ENCODE measurements around the gene RBCK1. TPM values are rescaled to one million over a fixed set of nuclear protein-coding genes. Genes with fewer than 3 reads are reported as not detected.

The RBCK1 gene
- total RNA-seq, 4 donors from 2014 or later, result 50.9 to 111 (median 82.1) TPM

DNA sequence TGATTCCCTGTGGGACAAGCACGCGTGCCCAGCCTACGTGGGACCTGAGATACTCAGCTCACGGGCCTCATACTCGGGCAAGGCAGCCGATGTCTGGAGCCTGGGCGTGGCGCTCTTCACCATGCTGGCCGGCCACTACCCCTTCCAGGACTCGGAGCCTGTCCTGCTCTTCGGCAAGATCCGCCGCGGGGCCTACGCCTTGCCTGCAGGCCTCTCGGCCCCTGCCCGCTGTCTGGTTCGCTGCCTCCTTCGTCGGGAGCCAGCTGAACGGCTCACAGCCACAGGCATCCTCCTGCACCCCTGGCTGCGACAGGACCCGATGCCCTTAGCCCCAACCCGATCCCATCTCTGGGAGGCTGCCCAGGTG, 11.9 kb upstream of the RBCK1 start:
- peaks cover 0 to 55% of the 10 kb centered on the region in 2 donors for H3K36me3 ChIP-seq
- no peak overlapping the region for H3K4me3 ChIP-seq
- ATAC-seq, result no peak
- 80 to 94% methylated on average over 1 to 6 of the region's 24 CpGs for WGBS, 2 donors (ENCODE audit: low coverage in 1 of 2)
- TF ChIP-seq POLR2A (IDR thresholded peaks at IDR 0.05) (no peak), EP300 (IDR thresholded peaks at IDR 0.05) (no peak), POLR2AphosphoS5 (IDR thresholded peaks at IDR 0.05) (no peak)
- TF ChIP-seq, protein P1, sequence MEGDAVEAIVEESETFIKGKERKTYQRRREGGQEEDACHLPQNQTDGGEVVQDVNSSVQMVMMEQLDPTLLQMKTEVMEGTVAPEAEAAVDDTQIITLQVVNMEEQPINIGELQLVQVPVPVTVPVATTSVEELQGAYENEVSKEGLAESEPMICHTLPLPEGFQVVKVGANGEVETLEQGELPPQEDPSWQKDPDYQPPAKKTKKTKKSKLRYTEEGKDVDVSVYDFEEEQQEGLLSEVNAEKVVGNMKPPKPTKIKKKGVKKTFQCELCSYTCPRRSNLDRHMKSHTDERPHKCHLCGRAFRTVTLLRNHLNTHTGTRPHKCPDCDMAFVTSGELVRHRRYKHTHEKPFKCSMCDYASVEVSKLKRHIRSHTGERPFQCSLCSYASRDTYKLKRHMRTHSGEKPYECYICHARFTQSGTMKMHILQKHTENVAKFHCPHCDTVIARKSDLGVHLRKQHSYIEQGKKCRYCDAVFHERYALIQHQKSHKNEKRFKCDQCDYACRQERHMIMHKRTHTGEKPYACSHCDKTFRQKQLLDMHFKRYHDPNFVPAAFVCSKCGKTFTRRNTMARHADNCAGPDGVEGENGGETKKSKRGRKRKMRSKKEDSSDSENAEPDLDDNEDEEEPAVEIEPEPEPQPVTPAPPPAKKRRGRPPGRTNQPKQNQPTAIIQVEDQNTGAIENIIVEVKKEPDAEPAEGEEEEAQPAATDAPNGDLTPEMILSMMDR (IDR thresholded peaks at IDR 0.05), result no peak
- no peaks in the 10 kb centered on the region for H3K27me3 ChIP-seq
- H3K9me3 ChIP-seq, result no peaks in the 10 kb centered on the region
- no peak overlapping the region for H3K27ac ChIP-seq
- no peaks in the 10 kb centered on the region for H3K4me1 ChIP-seq

- Histone ChIP-seq H3K27ac (no peak overlapping the region), H3K4me3 (no peak overlapping the region), H3K27me3 (no peaks in the 10 kb centered on the region), H3K36me3 (peaks cover 0 to 50% of the 10 kb centered on the region in 2 donors), H3K4me1 (no peaks in the 10 kb centered on the region), H3K9me3 (no peaks in the 10 kb centered on the region)
- TF ChIP-seq, protein P1 (IDR thresholded peaks at IDR 0.05), result no peak
- TF ChIP-seq POLR2A (IDR thresholded peaks at IDR 0.05) (no peak), POLR2AphosphoS5 (IDR thresholded peaks at IDR 0.05) (no peak), EP300 (IDR thresholded peaks at IDR 0.05) (no peak)
- WGBS, 2 donors (ENCODE audit: low coverage in 1 of 2), result 100% methylated on average over 1 of the region's 4 CpGs; no CpG with 5 or more reads in 1 of the 2 donors
- no peak for ATAC-seq
Observed at GRCh38 chr20:396619-397431, 11.3 kb upstream of the RBCK1 start.

DNA sequence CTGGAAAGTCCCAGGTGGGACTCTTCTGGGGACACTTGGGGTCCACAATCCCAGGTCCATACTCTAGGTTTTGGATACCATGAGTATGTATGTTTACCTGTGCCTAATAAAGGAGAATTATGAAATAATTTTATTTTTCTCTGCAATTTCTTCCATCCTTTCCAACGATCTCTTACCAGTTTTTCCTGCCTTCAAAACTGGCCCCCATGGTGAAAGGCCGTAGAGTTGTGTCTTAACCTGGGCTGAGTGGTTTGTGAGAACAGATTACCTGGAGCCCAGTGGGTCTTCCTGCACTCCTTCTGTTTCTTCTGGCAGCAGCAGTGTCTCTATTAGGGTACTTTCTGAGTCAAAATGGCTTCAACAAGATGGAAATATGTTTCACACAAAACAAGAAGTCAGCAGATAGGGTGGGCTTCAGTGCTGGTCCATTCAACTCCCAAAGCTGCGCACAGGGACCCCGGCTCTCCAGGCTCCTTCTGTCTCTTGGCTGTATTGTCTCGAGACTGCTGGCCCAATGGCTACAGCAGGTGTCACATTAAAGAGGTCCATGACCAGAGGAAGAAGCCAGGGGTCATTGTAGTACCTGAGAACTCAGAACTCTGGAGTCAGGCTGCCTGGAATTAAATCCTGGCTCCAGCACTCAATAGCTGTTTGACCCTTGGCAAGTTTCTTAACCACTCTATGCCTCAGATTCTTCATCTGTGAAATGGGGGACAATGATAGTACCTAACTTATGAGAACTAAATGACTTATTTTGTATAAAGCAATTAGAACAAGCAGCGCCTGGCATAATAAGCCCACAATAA, 10.5 kb upstream of the RBCK1 start:
- H3K27ac ChIP-seq, result no peak overlapping the region
- H3K4me3 ChIP-seq, result no peak overlapping the region
- TF ChIP-seq POLR2A (IDR thresholded peaks at IDR 0.05) (no peak), EP300 (IDR thresholded peaks at IDR 0.05) (no peak), POLR2AphosphoS5 (IDR thresholded peaks at IDR 0.05) (no peak)
- TF ChIP-seq, protein P1 (IDR thresholded peaks at IDR 0.05), result no peak
- no peaks in the 10 kb centered on the region for H3K4me1 ChIP-seq
- WGBS, 2 donors (ENCODE audit: low coverage in 1 of 2), result 90 to 94% methylated on average over 2 to 3 of the region's 6 CpGs
- no peaks in the 10 kb centered on the region for H3K27me3 ChIP-seq
- peaks cover 0 to 42% of the 10 kb centered on the region in 2 donors for H3K36me3 ChIP-seq
- H3K9me3 ChIP-seq, result no peaks in the 10 kb centered on the region
- no peak for ATAC-seq

GRCh38 chr20:399182-399707, 8.9 kb upstream of the RBCK1 start:
- Histone ChIP-seq H3K27ac (no peak overlapping the region), H3K27me3 (no peaks in the 10 kb centered on the region), H3K4me3 (no peak overlapping the region), H3K36me3 (peaks cover 0 to 32% of the 10 kb centered on the region in 2 donors), H3K4me1 (no peaks in the 10 kb centered on the region), H3K9me3 (no peaks in the 10 kb centered on the region)
- TF ChIP-seq POLR2A (IDR thresholded peaks at IDR 0.05), result no peak
- TF ChIP-seq POLR2AphosphoS5 (IDR thresholded peaks at IDR 0.05), result no peak
- TF ChIP-seq, protein P1 (IDR thresholded peaks at IDR 0.05), result no peak
- TF ChIP-seq EP300 (IDR thresholded peaks at IDR 0.05), result no peak
- 84 to 85% methylated on average over 4 to 5 of the region's 9 CpGs for WGBS, 2 donors (ENCODE audit: low coverage in 1 of 2)
- ATAC-seq, result no peak
